IMR-90 (cell line): ENCODE results near the gene PLCH2. TPM values are rescaled to one million over a fixed set of nuclear protein-coding genes. Genes with fewer than 3 reads are reported as not detected.
A peak's percentile ranks its signal among the peaks of the same experiment; 100 is the strongest.

Experiments
- ATAC-seq: fragments of 200-7000 bp; cut with Tn5 transposase; 2 replicates; pipeline ENCODE4 v1.9.1; 2020; ENCODE audit warnings: low read depth, mild to moderate bottlenecking, moderate library complexity
- BruUV-seq: library from RNA; stranded (reverse); fragments of 400-500 nt; replicated peaks from 2 replicates; lab custom pipeline; 2021; lab: Mats Ljungman, UMichigan
- CTCF ChIA-PET: fragments of 300-600 bp; formaldehyde crosslinking; extraction: SDS; loops from one replicate; lab custom pipeline; 2021; ENCODE audit warnings: antibody characterized with exemption; lab: Yijun Ruan, JAX
- POLR2A ChIA-PET: fragments of 300-600 bp; sonication (Branson Sonifier 250); formaldehyde crosslinking; loops from one replicate; lab custom pipeline; 2022; ENCODE audit warnings: antibody characterized with exemption; ENCODE audit not compliant: unreplicated experiment; lab: Charles Lee
- DNase-seq: peaks from one replicate; pipeline ENCODE4 v3.0.0; 2013
- H2AFZ ChIP-seq: replicated peaks from 2 replicates; pipeline ENCODE3; 2013; ENCODE audit warnings: low read length, mild to moderate bottlenecking; ENCODE audit not compliant: poor library complexity
- H2AK5ac ChIP-seq: 2 replicates; pipeline ENCODE4 v1.6.1; 2013; ENCODE audit warnings: low read depth, low read length, inconsistent platforms
- H2AK9ac ChIP-seq: replicated peaks from 2 replicates; pipeline ENCODE3; 2013; ENCODE audit warnings: mild to moderate bottlenecking, low read depth, low read length, moderate library complexity; ENCODE audit not compliant: poor library complexity
- H2BK120ac ChIP-seq: 2 replicates; pipeline ENCODE4 v1.6.1; 2013; ENCODE audit warnings: low read depth, low read length, inconsistent platforms
- H2BK15ac ChIP-seq: 3 replicates; pipeline ENCODE4 v1.6.1; 2013; ENCODE audit warnings: low read depth, low read length, inconsistent platforms
- H2BK20ac ChIP-seq: 2 replicates; pipeline ENCODE4 v1.6.1; 2013; ENCODE audit warnings: low read depth, mild to moderate bottlenecking, inconsistent platforms, low read length, moderate library complexity
- H2BK5ac ChIP-seq: 2 replicates; pipeline ENCODE4 v1.6.1; 2013; ENCODE audit warnings: mild to moderate bottlenecking, low read depth, low read length, inconsistent platforms; ENCODE audit not compliant: poor library complexity, severe bottlenecking
- H3K14ac ChIP-seq: replicated peaks from 2 replicates; pipeline ENCODE4 v1.6.1; 2013; ENCODE audit warnings: low read depth, low read length, inconsistent platforms
- H3K18ac ChIP-seq: 2 replicates; pipeline ENCODE4 v1.6.1; 2013; ENCODE audit warnings: low read depth, low read length, control low read depth
- H3K23ac ChIP-seq: 2 replicates; pipeline ENCODE4 v1.6.1; 2013; ENCODE audit warnings: low read depth, low read length, inconsistent platforms
- H3K27ac ChIP-seq: 2 replicates; pipeline ENCODE4 v1.5.1; 2013; ENCODE audit warnings: mild to moderate bottlenecking, control low read depth, low read length; ENCODE audit not compliant: insufficient read depth
- H3K27me3 ChIP-seq: 2 replicates; pipeline ENCODE4 v1.6.1; 2013; ENCODE audit warnings: low read length; ENCODE audit not compliant: control insufficient read depth, insufficient read depth
- H3K36me3 ChIP-seq: 2 replicates; pipeline ENCODE4 v1.6.1; 2013; ENCODE audit warnings: low read length, mixed read lengths; ENCODE audit not compliant: control insufficient read depth, insufficient read depth
- H3K4ac ChIP-seq: 2 replicates; pipeline ENCODE4 v1.6.1; 2013; ENCODE audit warnings: low read depth, low read length, inconsistent platforms
- H3K4me1 ChIP-seq: 2 replicates; pipeline ENCODE4 v1.6.1; 2013; ENCODE audit warnings: low read length, mixed read lengths; ENCODE audit not compliant: control insufficient read depth, insufficient read depth
- H3K4me2 ChIP-seq: 2 replicates; pipeline ENCODE4 v1.6.1; 2013; ENCODE audit warnings: low read depth, mild to moderate bottlenecking, control low read depth, low read length, moderate library complexity
- H3K4me3 ChIP-seq: 2 replicates; pipeline ENCODE4 v1.5.1; 2013; ENCODE audit warnings: low read depth, mild to moderate bottlenecking, control low read depth, low read length, moderate library complexity; ENCODE audit not compliant: insufficient read depth
- H3K56ac ChIP-seq: 2 replicates; pipeline ENCODE4 v1.6.1; 2013; ENCODE audit warnings: low read length, inconsistent platforms; ENCODE audit not compliant: insufficient read depth; ENCODE audit errors: extremely low read depth
- H3K79me1 ChIP-seq, 2 experiments: 2 replicates each; pipeline ENCODE4 v1.6.1; 2013; ENCODE audit warnings: low read length in 2 of 2, inconsistent platforms in 1 of 2, low read depth in 1 of 2
- H3K9ac ChIP-seq: 2 replicates; pipeline ENCODE4 v1.6.1; 2013; ENCODE audit warnings: low read depth, low read length, control low read depth
- H3K9me1 ChIP-seq: 2 replicates; pipeline ENCODE4 v1.6.1; 2013; ENCODE audit warnings: low read length, inconsistent platforms; ENCODE audit not compliant: insufficient read depth
- H3K9me3 ChIP-seq: 2 replicates; pipeline ENCODE4 v1.6.1; 2013; ENCODE audit warnings: low read length; ENCODE audit not compliant: control insufficient read depth, insufficient read depth
- H4K20me1 ChIP-seq: 2 replicates; pipeline ENCODE4 v1.6.1; 2013; ENCODE audit warnings: low read length, inconsistent platforms; ENCODE audit not compliant: insufficient read depth
- H4K5ac ChIP-seq: 2 replicates; pipeline ENCODE4 v1.6.1; 2013; ENCODE audit warnings: mild to moderate bottlenecking, low read depth, low read length, control low read depth
- H4K8ac ChIP-seq, 2 experiments: 2 replicates each; pipeline ENCODE4 v1.6.1; 2013; ENCODE audit warnings: low read depth in 2 of 2, low read length in 2 of 2, control low read depth in 1 of 2, inconsistent platforms in 1 of 2
- H4K91ac ChIP-seq: 2 replicates; pipeline ENCODE4 v1.6.1; 2013; ENCODE audit warnings: low read depth, low read length, inconsistent platforms; ENCODE audit not compliant: insufficient read depth
- BHLHE40 ChIP-seq: fragments of 150-350 bp; IDR thresholded peaks from 2 replicates; pipeline ENCODE4 v1.6.1; 2016; ENCODE audit warnings: mild to moderate bottlenecking, low read depth, low read length
- CEBPB ChIP-seq: IDR thresholded peaks from 2 replicates; pipeline ENCODE4 v1.6.1; 2012; ENCODE audit warnings: low read depth, low read length, improper control_type of control experiment
- CTCF ChIP-seq: conservative IDR thresholded peaks from 2 replicates; pipeline ENCODE4 v1.5.1; 2012; ENCODE audit warnings: mild to moderate bottlenecking, low read depth, low read length, improper control_type of control experiment
- ELK1 ChIP-seq: fragments of 150-350 bp; IDR thresholded peaks from 2 replicates; pipeline ENCODE4 v1.6.1; 2016; ENCODE audit warnings: low read depth, mild to moderate bottlenecking, low read length, moderate library complexity, borderline replicate concordance
- FOS ChIP-seq: fragments of 150-350 bp; IDR thresholded peaks from 2 replicates; pipeline ENCODE4 v1.6.1; 2016; ENCODE audit warnings: low read depth, low read length
- MAFK ChIP-seq: IDR thresholded peaks from 2 replicates; pipeline ENCODE4 v1.6.1; 2012; ENCODE audit warnings: low read depth, low read length, improper control_type of control experiment
- MAZ ChIP-seq: IDR thresholded peaks from 2 replicates; pipeline ENCODE4 v1.6.1; 2012; ENCODE audit warnings: low read depth, mild to moderate bottlenecking, low read length, improper control_type of control experiment, moderate library complexity, borderline replicate concordance
- NFE2L2 ChIP-seq: fragments of 150-350 bp; IDR thresholded peaks from 2 replicates; pipeline ENCODE4 v1.6.1; 2016; ENCODE audit warnings: low read depth, mild to moderate bottlenecking, low read length
- RAD21 ChIP-seq: IDR thresholded peaks from 2 replicates; pipeline ENCODE4 v1.6.1; 2012; ENCODE audit warnings: low read length, improper control_type of control experiment
- RCOR1 ChIP-seq: IDR thresholded peaks from 2 replicates; pipeline ENCODE4 v1.6.1; 2012; ENCODE audit warnings: mild to moderate bottlenecking, low read length, improper control_type of control experiment; ENCODE audit not compliant: insufficient replicate concordance
- RFX5 ChIP-seq: IDR thresholded peaks from 2 replicates; pipeline ENCODE4 v1.8.0; 2012; ENCODE audit warnings: low read depth, mild to moderate bottlenecking, low read length, moderate library complexity
- SMC3 ChIP-seq: fragments of 150-350 bp; IDR thresholded peaks from 2 replicates; pipeline ENCODE4 v1.6.1; 2016; ENCODE audit warnings: low read depth, mild to moderate bottlenecking, antibody characterized with exemption, low read length, moderate library complexity
- WGBS, 2 experiments: methylation state at CpG; one replicate each; pipeline versions ENCODE4 v1.1.5 to v1.1.7; 2013; ENCODE audit warnings: missing lambda C conversion rate in 2 of 2; ENCODE audit not compliant: insufficient read length in 1 of 2; ENCODE audit errors: extremely low coverage in 2 of 2; 5-methylcytosine and 5-hydroxymethylcytosine counted together
- dilution Hi-C: fragments of 300-500 bp; cut with HindIII; formaldehyde crosslinking; loops from one replicate; pipeline ENCODE4 v1.14.3; 2018; ENCODE audit warnings: low sequenced_read_pairs; ENCODE audit not compliant: unreplicated experiment
- in situ Hi-C: fragments of 300-500 bp; cut with MboI; formaldehyde crosslinking; loops from 3 replicates; pipeline ENCODE4 v1.14.3; 2019; ENCODE audit warnings: low sequenced_read_pairs, inconsistent platforms, mixed read lengths
- intact Hi-C: fragments of 100-400 bp; cut with micrococcal nuclease; formaldehyde crosslinking; loops from 2 replicates; pipeline ENCODE4 v1.10.0; 2022
- polyA plus RNA-seq, 3 experiments: library from polyadenylated mRNA; depleted of rRNA; stranded (reverse); fragments of >200 nt; gene quantifications; 2 replicates each; pipeline ENCODE4 v1.2.3, GENCODE V29; 2012; ENCODE audit warnings: low replicate concordance in 1 of 3
- total RNA-seq: library from RNA; depleted of rRNA; stranded (reverse); fragments of >200 nt; gene quantifications from 2 replicates; pipeline ENCODE4 v1.2.3, GENCODE V29; 2012

The PLCH2 gene
- total and polyA plus RNA-seq, 2 of the 4 experiments (the other 2 are of a cell fraction), result 0.18 to 1.9 TPM

DNA sequence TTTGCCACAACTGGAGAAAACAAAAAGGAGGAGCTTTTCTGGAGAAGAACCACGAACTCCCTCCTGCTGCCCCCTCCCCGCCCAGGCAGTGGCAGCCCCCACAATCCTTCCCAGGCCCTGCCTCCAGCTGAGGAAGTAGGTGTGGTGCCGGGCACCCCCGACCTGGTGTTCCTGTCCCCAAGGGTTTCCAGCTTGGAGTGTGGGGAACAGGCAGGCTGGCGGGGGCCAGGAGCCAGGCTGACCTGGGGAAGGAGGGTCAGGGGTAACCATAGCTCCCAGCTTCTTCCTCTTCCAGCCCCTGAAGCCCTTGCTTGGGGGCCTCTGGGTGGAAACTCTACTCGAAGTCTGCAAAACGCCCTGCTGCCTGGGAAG is 58.2 kb downstream of the PLCH2 start:
- Histone ChIP-seq H3K14ac (0 out of 2 replicates have a peak overlapping the region, but pooled peaks have one; percentile 26), H2BK120ac (peak overlapping the region; percentile 85), H3K4ac (peak overlapping the region; percentile 62; the same call in 1 of the 2 replicates), H3K18ac (no peak overlapping the region), H3K23ac (no peak overlapping the region), H2AFZ (peak overlapping the region; percentile 14), H2BK20ac (0 out of 2 replicates have a peak overlapping the region, but pooled peaks have one; percentile 46), H3K79me1 (no peaks in the 10 kb centered on the region), H4K91ac (peak overlapping the region; percentile 41; the same call in 1 of the 2 replicates), H3K4me2 (no peak overlapping the region), H3K9ac (no peak overlapping the region), H4K8ac (no peak overlapping the region; a peak in 1 of 4 replicates), H3K4me3 (no peak overlapping the region), H2BK5ac (no peak overlapping the region), H2AK5ac (peak overlapping the region; percentile 47; the same call in 1 of the 2 replicates), H3K27ac (no peak overlapping the region), H2BK15ac (no peak overlapping the region), H3K56ac (no peak overlapping the region), H3K9me1 (peaks cover 9% of the 10 kb centered on the region), H3K4me1 (peaks cover 12% of the 10 kb centered on the region), H3K36me3 (no peaks in the 10 kb centered on the region), H3K9me3 (no peaks in the 10 kb centered on the region), H2AK9ac (peak overlapping the region; percentile 60), H4K20me1 (no peaks in the 10 kb centered on the region), H3K27me3 (peaks cover 17% of the 10 kb centered on the region; the same call in 1 of the 2 replicates), H4K5ac (no peak overlapping the region)
- BruUV-seq, result no TSS peak
- POLR2A ChIA-PET, result no interaction called here
- 28% methylated on average over 3 of the region's 7 CpGs; no CpG with 5 or more reads in 1 of the 2 experiments for WGBS, 2 experiments
- intact Hi-C loops, result no loop called here
- in situ Hi-C loops, result loop anchor here (25.0 kb wide), 1 partner anchor 347 kb away; the partner anchor contains the start of gene FAAP20
- dilution Hi-C loops, result no loop called here
- no peak for DNase-seq
- ATAC-seq, result no peak
- CTCF ChIA-PET, result no interaction called here
- no peak for TF ChIP-seq RFX5
- TF ChIP-seq FOS, result no peak
- no peak for TF ChIP-seq RAD21
- TF ChIP-seq MAZ, result no peak
- TF ChIP-seq BHLHE40, result no peak
- no peak for TF ChIP-seq CEBPB
- TF ChIP-seq MAFK, result no peak
- TF ChIP-seq CTCF, result no peak
- no peak for TF ChIP-seq SMC3
- TF ChIP-seq ELK1, result no peak
- TF ChIP-seq NFE2L2, result no peak
- TF ChIP-seq RCOR1, result no peak
